ENCODE data around the gene BNIP1. TPM values are rescaled to one million over a fixed set of nuclear protein-coding genes. Genes with fewer than 3 reads are reported as not detected.

Gene BNIP1
- polyA plus RNA-seq, 3 donors = 9.2 to 13.6 (median 9.8) TPM

DNA sequence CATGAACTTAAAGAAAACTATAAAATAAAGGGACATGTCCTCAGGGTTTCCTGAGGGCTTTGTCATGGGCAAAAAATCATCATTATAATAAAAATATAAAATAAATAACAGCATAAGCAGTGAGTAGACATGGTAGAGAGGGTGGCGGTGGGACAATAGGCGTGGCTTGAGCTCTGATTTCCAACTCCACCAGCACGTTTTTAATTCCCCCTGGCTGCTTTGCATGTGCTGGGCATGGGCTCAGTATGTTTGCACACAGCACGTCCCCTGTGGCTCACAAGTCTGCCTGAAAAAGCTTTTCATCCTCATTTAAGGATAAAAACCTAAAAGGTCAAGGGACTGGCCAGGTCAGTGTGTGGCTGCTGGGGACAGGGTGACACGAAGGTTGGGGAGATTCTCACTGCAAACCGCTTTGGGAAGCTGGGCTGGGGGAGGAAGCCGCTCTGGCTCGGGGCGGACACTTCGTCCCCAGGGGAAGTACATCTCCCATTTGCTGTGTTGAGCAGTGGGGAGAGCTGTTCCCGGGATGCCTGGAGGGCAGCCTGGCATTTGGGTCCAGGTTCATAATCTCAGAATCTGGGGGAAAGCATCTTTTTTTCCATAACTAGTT lies 58.0 kb downstream of the BNIP1 start:
- peaks cover 0 to 22% of the 10 kb centered on the region in 2 donors for H3K27me3 ChIP-seq (ENCODE audit: control insufficient read depth in 2 of 2, insufficient read depth in 2 of 2, low read length in 2 of 2)
- H3K36me3 ChIP-seq (replicated peaks in 1 of 2; ENCODE audit: control insufficient read depth in 1 of 2, insufficient read depth in 2 of 2, low read length in 2 of 2) = no peaks in the 10 kb centered on the region
- H3K9me3 ChIP-seq (replicated peaks in 1 of 2; ENCODE audit: control insufficient read depth in 1 of 2, insufficient read depth in 1 of 2, low read length in 2 of 2) = peaks cover 8 to 12% of the 10 kb centered on the region in 2 donors
- Mint-ChIP-seq H3K4me1 (no peaks in the 10 kb centered on the region), H3K9me3 (peaks cover 5 to 22% (median 12%) of the 10 kb centered on the region in 7 donors), H3K36me3 (no peaks in the 10 kb centered on the region), H3K27ac (no peak overlapping the region), H3K27me3 (ENCODE audit: low read depth in 3 of 3) (peaks cover 25 to 54% (median 37%) of the 10 kb centered on the region in 3 donors), H3K4me3 (no peak overlapping the region)
- TF ChIP-seq, protein P1, sequence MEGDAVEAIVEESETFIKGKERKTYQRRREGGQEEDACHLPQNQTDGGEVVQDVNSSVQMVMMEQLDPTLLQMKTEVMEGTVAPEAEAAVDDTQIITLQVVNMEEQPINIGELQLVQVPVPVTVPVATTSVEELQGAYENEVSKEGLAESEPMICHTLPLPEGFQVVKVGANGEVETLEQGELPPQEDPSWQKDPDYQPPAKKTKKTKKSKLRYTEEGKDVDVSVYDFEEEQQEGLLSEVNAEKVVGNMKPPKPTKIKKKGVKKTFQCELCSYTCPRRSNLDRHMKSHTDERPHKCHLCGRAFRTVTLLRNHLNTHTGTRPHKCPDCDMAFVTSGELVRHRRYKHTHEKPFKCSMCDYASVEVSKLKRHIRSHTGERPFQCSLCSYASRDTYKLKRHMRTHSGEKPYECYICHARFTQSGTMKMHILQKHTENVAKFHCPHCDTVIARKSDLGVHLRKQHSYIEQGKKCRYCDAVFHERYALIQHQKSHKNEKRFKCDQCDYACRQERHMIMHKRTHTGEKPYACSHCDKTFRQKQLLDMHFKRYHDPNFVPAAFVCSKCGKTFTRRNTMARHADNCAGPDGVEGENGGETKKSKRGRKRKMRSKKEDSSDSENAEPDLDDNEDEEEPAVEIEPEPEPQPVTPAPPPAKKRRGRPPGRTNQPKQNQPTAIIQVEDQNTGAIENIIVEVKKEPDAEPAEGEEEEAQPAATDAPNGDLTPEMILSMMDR (IDR thresholded peaks at IDR 0.05) = no peak
- no peak overlapping the region for H3K9ac ChIP-seq (ENCODE audit: insufficient read depth, low read length, poor library complexity, severe bottlenecking)
- H4K20me1 ChIP-seq (ENCODE audit: insufficient read depth, low read length) = no peaks in the 10 kb centered on the region
- no peaks in the 10 kb centered on the region for H3K4me1 ChIP-seq (ENCODE audit: control insufficient read depth in 1 of 2, insufficient read depth in 2 of 2, low read length in 2 of 2)
- H3K4me2 ChIP-seq (replicated peaks; ENCODE audit: extremely low read depth, low read length, poor library complexity, severe bottlenecking) = no peak overlapping the region
- 13% methylated on average over 7 of the region's 11 CpGs for WGBS (ENCODE audit: insufficient coverage)
- intact Hi-C loops (cut with micrococcal nuclease) = loop anchor here in 1 of 2 donors (10.0 kb wide), 1 partner anchor 228 kb away; no protein-coding TSS in a partner anchor
- no peak overlapping the region for H3K27ac ChIP-seq (ENCODE audit: low read depth in 1 of 2, low read length in 2 of 2)
- no peak overlapping the region for H2AFZ ChIP-seq (ENCODE audit: insufficient read depth, low read depth, low read length, poor library complexity, severe bottlenecking)
- no peak overlapping the region for H3K4me3 ChIP-seq (replicated peaks in 1 of 3; ENCODE audit: low read depth in 2 of 3, low read length in 3 of 3)
- no peaks in the 10 kb centered on the region for H3K79me2 ChIP-seq (ENCODE audit: insufficient read depth, low read length)
- no peak for DNase-seq

DNA sequence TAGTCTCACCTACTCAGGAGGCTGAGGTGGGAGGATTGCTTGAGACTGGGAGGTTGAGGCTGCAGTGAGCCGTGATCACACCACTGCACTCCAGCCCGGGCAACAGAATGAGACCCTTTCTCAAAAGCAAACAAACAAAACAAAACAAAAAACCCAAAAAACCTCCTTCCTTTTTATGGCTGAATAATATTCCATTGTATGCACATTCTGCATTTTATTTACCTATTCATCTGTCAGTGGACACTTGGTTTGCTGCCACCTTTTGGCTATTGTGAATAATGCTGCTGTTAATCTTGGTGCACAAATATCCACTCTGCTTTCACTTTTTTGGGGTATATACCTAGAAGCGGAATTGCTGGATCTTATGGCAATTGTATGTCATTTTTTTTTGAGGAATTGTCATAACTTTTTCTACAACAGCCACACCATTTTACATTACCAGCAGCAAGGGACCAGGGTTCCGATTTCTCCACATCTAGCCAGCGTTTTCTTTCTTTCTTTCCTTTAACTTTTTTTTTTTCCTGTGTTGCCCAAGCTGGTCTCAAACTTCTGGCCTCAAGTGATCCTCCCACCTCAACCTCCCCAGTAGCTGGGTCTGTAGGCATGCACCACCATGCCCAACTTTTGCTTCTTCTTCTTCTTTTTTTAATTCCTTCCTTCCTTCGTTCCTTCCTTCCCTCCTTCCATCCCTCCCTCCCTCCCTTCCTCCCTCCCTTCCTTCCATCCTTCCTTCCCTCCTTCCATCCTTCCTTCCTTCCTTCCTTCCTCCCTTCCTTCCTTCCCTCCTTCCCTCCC lies 60.1 kb downstream of the BNIP1 start:
- Histone ChIP-seq H3K9ac (ENCODE audit: insufficient read depth, low read length, poor library complexity, severe bottlenecking) (no peak overlapping the region), H3K4me3 (replicated peaks in 1 of 3; ENCODE audit: low read depth in 2 of 3, low read length in 3 of 3) (no peak overlapping the region), H3K4me2 (replicated peaks; ENCODE audit: extremely low read depth, low read length, poor library complexity, severe bottlenecking) (no peak overlapping the region), H4K20me1 (ENCODE audit: insufficient read depth, low read length) (no peaks in the 10 kb centered on the region), H3K36me3 (replicated peaks in 1 of 2; ENCODE audit: control insufficient read depth in 1 of 2, insufficient read depth in 2 of 2, low read length in 2 of 2) (no peaks in the 10 kb centered on the region), H3K27me3 (ENCODE audit: control insufficient read depth in 2 of 2, insufficient read depth in 2 of 2, low read length in 2 of 2) (peaks cover 0 to 22% of the 10 kb centered on the region in 2 donors), H3K9me3 (replicated peaks in 1 of 2; ENCODE audit: control insufficient read depth in 1 of 2, insufficient read depth in 1 of 2, low read length in 2 of 2) (peaks cover 4 to 8% of the 10 kb centered on the region in 2 donors), H3K4me1 (ENCODE audit: control insufficient read depth in 1 of 2, insufficient read depth in 2 of 2, low read length in 2 of 2) (no peaks in the 10 kb centered on the region), H2AFZ (ENCODE audit: insufficient read depth, low read depth, low read length, poor library complexity, severe bottlenecking) (no peak overlapping the region), H3K79me2 (ENCODE audit: insufficient read depth, low read length) (no peaks in the 10 kb centered on the region), H3K27ac (ENCODE audit: low read depth in 1 of 2, low read length in 2 of 2) (no peak overlapping the region)
- Mint-ChIP-seq H3K27me3 (ENCODE audit: low read depth in 3 of 3) (peaks cover 28 to 58% (median 49%) of the 10 kb centered on the region in 3 donors), H3K36me3 (no peaks in the 10 kb centered on the region), H3K9me3 (peaks cover 4 to 15% (median 11%) of the 10 kb centered on the region in 7 donors), H3K4me1 (no peaks in the 10 kb centered on the region), H3K4me3 (no peak overlapping the region), H3K27ac (no peak overlapping the region)
- peak in 2 of 3 donors; percentile 11 to 29 for DNase-seq
- 82% methylated on average over 3 of the region's 6 CpGs for WGBS (ENCODE audit: insufficient coverage)
- TF ChIP-seq, protein P1 (IDR thresholded peaks at IDR 0.05) = peak; percentile 76
- intact Hi-C loops (cut with micrococcal nuclease) = loop anchor here in 1 of 2 donors (10.0 kb wide), 1 partner anchor 230 kb away; no protein-coding TSS in a partner anchor

Data from CD14-positive monocyte (primary cell).